ENCODE results near the gene VWA8.

- TF ChIP-seq POLR2AphosphoS5 (IDR thresholded peaks at IDR 0.05) = no peak
- TF ChIP-seq CTCF (IDR thresholded peaks at IDR 0.05 in 8 of 11, conservative IDR thresholded peaks at IDR 0.05 in 3 of 11) = no peak
- no peak for TF ChIP-seq POLR2A (IDR thresholded peaks at IDR 0.05)
Observed at GRCh38 chr13:41595298-41595697, 365.6 kb downstream of the VWA8 start.
